Suprapubic skin (tissue), 4 donors: ENCODE measurements around the gene COL11A1. TPM values are rescaled to one million over a fixed set of nuclear protein-coding genes. Genes with fewer than 3 reads are reported as not detected.

Source experiments
- DNase-seq, 2 donors: peaks; one replicate each; pipeline ENCODE4 v3.0.0-alpha.2; 2019; ENCODE audit warnings: low spot score in 2 of 2
- H3K27ac ChIP-seq: fragments of 200-600 bp; sonication (generic); one replicate; pipeline ENCODE4 v1.5.1; 2019
- H3K27me3 ChIP-seq: fragments of 200-600 bp; sonication (generic); one replicate; pipeline ENCODE4 v1.5.1; 2019
- H3K36me3 ChIP-seq: fragments of 200-600 bp; sonication (generic); one replicate; pipeline ENCODE4 v1.5.1; 2019
- H3K4me1 ChIP-seq: fragments of 200-600 bp; sonication (generic); one replicate; pipeline ENCODE4 v1.5.1; 2019
- H3K4me3 ChIP-seq: fragments of 200-600 bp; sonication (generic); one replicate; pipeline ENCODE4 v1.5.1; 2019; ENCODE audit warnings: mild to moderate bottlenecking
- H3K9me3 ChIP-seq: fragments of 200-600 bp; sonication (generic); one replicate; pipeline ENCODE4 v1.5.1; 2019
- CTCF ChIP-seq, 2 donors: fragments of 200-600 bp in 1 of 2; fragments of 450-650 bp in 1 of 2; sonication (generic) in 1 of 2; IDR thresholded peaks; one replicate each; pipeline ENCODE4 v1.5.1; 2016 to 2019; ENCODE audit warnings: antibody characterized with exemption in 2 of 2, mild to moderate bottlenecking in 1 of 2, moderate library complexity in 1 of 2
- EP300 ChIP-seq: sonication (generic); formaldehyde crosslinking; IDR thresholded peaks from one replicate; pipeline ENCODE4 v1.6.1; 2017; ENCODE audit warnings: antibody characterized with exemption
- POLR2A ChIP-seq, 2 donors: fragments of 450-650 bp; IDR thresholded peaks; one replicate each; pipeline ENCODE4 v1.6.1; 2017; ENCODE audit warnings: antibody characterized with exemption in 2 of 2, mild to moderate bottlenecking in 2 of 2, moderate library complexity in 2 of 2
- POLR2AphosphoS5 ChIP-seq, 3 donors: sonication (generic); formaldehyde crosslinking; IDR thresholded peaks; one replicate each; pipeline ENCODE4 v1.6.1; 2017; ENCODE audit warnings: antibody characterized with exemption in 3 of 3
- WGBS: methylation state at CpG from one replicate; pipeline ENCODE4 v1.1.5; 2018; 5-methylcytosine and 5-hydroxymethylcytosine counted together
- total RNA-seq, 4 donors: library from RNA; depleted of rRNA; stranded (reverse); fragments of >200 nt; gene quantifications; one replicate each; pipeline ENCODE4 v1.1.0, GENCODE V29; 2016

Gene COL11A1
- total RNA-seq, 4 donors from 2014 or later: 1.6 to 9.8 (median 1.8) TPM; not detected in 1

GRCh38 chr1:103110701-103111100, 2.4 kb upstream of the COL11A1 start:
- Histone ChIP-seq H3K27me3 (peaks cover 11% of the 10 kb centered on the region), H3K4me1 (peaks cover 27% of the 10 kb centered on the region), H3K36me3 (no peaks in the 10 kb centered on the region), H3K4me3 (no peak overlapping the region), H3K27ac (no peak overlapping the region), H3K9me3 (no peaks in the 10 kb centered on the region)
- WGBS: 0% methylated on average over 1 of the region's 1 CpG
- DNase-seq: no peak
- TF ChIP-seq CTCF (IDR thresholded peaks at IDR 0.05) (no peak), EP300 (no peak), POLR2AphosphoS5 (IDR thresholded peaks at IDR 0.05) (no peak), POLR2A (IDR thresholded peaks at IDR 0.05) (no peak)

GRCh38 chr1:103109311-103109920, 1.1 kb upstream of the COL11A1 start:
- peaks cover 27% of the 10 kb centered on the region for H3K4me1 ChIP-seq
- no peak for DNase-seq
- no peaks in the 10 kb centered on the region for H3K36me3 ChIP-seq
- no peak overlapping the region for H3K4me3 ChIP-seq
- H3K27me3 ChIP-seq: peaks cover 11% of the 10 kb centered on the region
- 69% methylated on average over 6 of the region's 6 CpGs for WGBS
- TF ChIP-seq POLR2AphosphoS5 (IDR thresholded peaks at IDR 0.05): no peak
- no peak for TF ChIP-seq EP300
- no peak for TF ChIP-seq POLR2A (IDR thresholded peaks at IDR 0.05)
- TF ChIP-seq CTCF (IDR thresholded peaks at IDR 0.05): no peak
- H3K9me3 ChIP-seq: no peaks in the 10 kb centered on the region
- no peak overlapping the region for H3K27ac ChIP-seq

- H3K36me3 ChIP-seq: no peaks in the 10 kb centered on the region
- H3K4me1 ChIP-seq: peaks cover 27% of the 10 kb centered on the region
- H3K9me3 ChIP-seq: no peaks in the 10 kb centered on the region
- peak overlapping the region; percentile 48 for H3K4me3 ChIP-seq
- DNase-seq: no peak
- H3K27me3 ChIP-seq: peaks cover 11% of the 10 kb centered on the region
- H3K27ac ChIP-seq: no peak overlapping the region
- 2% methylated on average over 19 of the region's 19 CpGs for WGBS
- TF ChIP-seq POLR2AphosphoS5 (IDR thresholded peaks at IDR 0.05): no peak
- TF ChIP-seq POLR2A (IDR thresholded peaks at IDR 0.05): no peak
- TF ChIP-seq EP300: no peak
- TF ChIP-seq CTCF (IDR thresholded peaks at IDR 0.05): no peak
These were observed 464 bp downstream of the COL11A1 start for GRCh38 chr1:103107741-103108375.

GRCh38 chr1:103106426-103107341, 1.6 kb downstream of the COL11A1 start:
- peak in 1 of 2 donors; percentile 45 for DNase-seq
- no peak overlapping the region for H3K27ac ChIP-seq
- under 1% methylated on average over 23 of the region's 23 CpGs for WGBS

More at GRCh38 chr1:103106426-103107341, 1.6 kb downstream of the COL11A1 start:
- peak overlapping the region; percentile 48 for H3K4me3 ChIP-seq
- peaks cover 11% of the 10 kb centered on the region for H3K27me3 ChIP-seq
- TF ChIP-seq CTCF (IDR thresholded peaks at IDR 0.05) (peak; percentile 25 to 39), POLR2AphosphoS5 (IDR thresholded peaks at IDR 0.05) (no peak)
- no peaks in the 10 kb centered on the region for H3K9me3 ChIP-seq
- peaks cover 27% of the 10 kb centered on the region for H3K4me1 ChIP-seq
- no peaks in the 10 kb centered on the region for H3K36me3 ChIP-seq
